ENCODE measurements around the gene KLK15. TPM values are rescaled to one million over a fixed set of nuclear protein-coding genes. Genes with fewer than 3 reads are reported as not detected.

KLK15 gene
- total RNA-seq, 3 donors from 2014 or later, result 0.92 to 3.3 (median 2.3) TPM

DNA sequence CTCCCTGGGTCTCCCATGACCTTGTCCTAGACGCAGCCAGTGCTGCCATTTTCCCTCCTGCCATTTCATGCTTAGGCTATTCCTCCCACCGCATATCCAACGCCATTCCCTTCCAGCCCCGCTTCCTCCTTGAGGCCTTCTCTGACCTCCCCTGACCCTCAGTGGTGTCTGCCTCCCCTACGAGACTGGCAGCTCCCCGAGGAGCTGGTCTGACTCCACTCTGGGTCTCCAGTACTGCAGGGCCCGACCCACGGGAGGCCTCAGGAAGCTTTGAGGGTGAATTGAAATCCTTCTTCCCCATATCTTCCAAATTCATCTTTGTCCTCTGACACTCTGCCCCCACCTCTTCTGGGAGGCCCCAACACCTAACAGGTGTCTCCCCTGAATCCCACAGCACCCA is 708 bp downstream of the KLK15 start:
- no peaks in the 10 kb centered on the region for H3K9me3 ChIP-seq
- TF ChIP-seq CTCF (IDR thresholded peaks at IDR 0.05), result no peak
- H3K36me3 ChIP-seq (ENCODE audit: low read depth), result no peaks in the 10 kb centered on the region
- H3K4me1 ChIP-seq (ENCODE audit: low read depth), result peaks cover 7% of the 10 kb centered on the region
- no peak for DNase-seq
- H3K4me3 ChIP-seq, result no peak overlapping the region
- ATAC-seq, result no peak
- intact Hi-C loops (cut with DNase I, micrococcal nuclease), result no loop called here

DNA sequence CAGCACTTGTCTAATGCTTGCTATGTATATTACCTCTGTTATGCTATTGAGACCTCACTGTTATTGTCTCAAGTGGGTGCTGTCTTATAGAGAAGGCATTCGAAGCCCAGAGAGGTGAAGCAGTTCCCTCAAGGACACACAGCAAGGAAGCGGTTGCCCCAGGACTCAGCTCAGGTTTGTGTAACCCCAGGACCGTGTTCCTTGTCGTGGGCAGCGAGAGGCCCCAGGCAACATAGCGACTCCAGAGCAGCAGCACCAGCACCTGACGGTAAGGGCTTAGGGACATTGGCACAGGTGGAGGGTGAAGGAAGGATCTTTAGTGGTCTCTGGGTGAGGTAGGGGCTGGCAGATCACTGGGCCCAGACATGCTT is 2.4 kb downstream of the KLK15 start:
- H3K9me3 ChIP-seq, result no peaks in the 10 kb centered on the region
- no peak for TF ChIP-seq CTCF (IDR thresholded peaks at IDR 0.05)
- H3K36me3 ChIP-seq (ENCODE audit: low read depth), result no peaks in the 10 kb centered on the region
- intact Hi-C loops (cut with DNase I, micrococcal nuclease), result no loop called here
- DNase-seq (no peak), ATAC-seq (no peak)
- peaks cover 7% of the 10 kb centered on the region for H3K4me1 ChIP-seq (ENCODE audit: low read depth)
- no peak overlapping the region for H3K4me3 ChIP-seq

GRCh38 chr19:50830266-50831025 is 2.9 kb downstream of the KLK15 start:
- H3K9me3 ChIP-seq, result no peaks in the 10 kb centered on the region
- ATAC-seq (peak; percentile 78), DNase-seq (peak in 1 of 3 donors; percentile 39)
- intact Hi-C loops (cut with DNase I, micrococcal nuclease), result no loop called here
- H3K36me3 ChIP-seq (ENCODE audit: low read depth), result no peaks in the 10 kb centered on the region
- no peak for TF ChIP-seq CTCF (IDR thresholded peaks at IDR 0.05)
- no peak overlapping the region for H3K4me3 ChIP-seq
- H3K4me1 ChIP-seq (ENCODE audit: low read depth), result peaks cover 5% of the 10 kb centered on the region

DNA sequence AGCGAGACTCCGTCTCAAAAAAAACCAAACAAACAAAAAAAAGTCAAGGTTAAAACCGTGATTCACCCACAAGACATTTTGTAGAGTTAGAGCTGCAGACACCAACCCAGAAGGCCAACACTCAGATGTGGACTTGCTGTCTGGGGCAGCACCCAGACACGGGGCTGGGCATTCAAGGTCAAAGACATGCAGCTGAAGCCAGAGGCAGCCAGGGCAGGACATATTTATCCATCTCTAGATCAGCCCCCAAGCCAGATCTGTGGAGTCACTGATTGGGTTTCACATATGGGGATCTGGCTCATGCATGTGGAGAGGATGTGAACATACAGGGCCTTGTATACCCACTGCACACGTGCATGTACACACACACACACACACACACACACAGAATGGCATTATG is 3.6 kb downstream of the KLK15 start:
- no peak overlapping the region for H3K4me3 ChIP-seq
- H3K9me3 ChIP-seq, result no peaks in the 10 kb centered on the region
- ATAC-seq (peak; percentile 24), DNase-seq (no peak)
- H3K4me1 ChIP-seq (ENCODE audit: low read depth), result no peaks in the 10 kb centered on the region
- TF ChIP-seq CTCF (IDR thresholded peaks at IDR 0.05), result no peak
- no peaks in the 10 kb centered on the region for H3K36me3 ChIP-seq (ENCODE audit: low read depth)
- intact Hi-C loops (cut with DNase I, micrococcal nuclease), result no loop called here

DNA sequence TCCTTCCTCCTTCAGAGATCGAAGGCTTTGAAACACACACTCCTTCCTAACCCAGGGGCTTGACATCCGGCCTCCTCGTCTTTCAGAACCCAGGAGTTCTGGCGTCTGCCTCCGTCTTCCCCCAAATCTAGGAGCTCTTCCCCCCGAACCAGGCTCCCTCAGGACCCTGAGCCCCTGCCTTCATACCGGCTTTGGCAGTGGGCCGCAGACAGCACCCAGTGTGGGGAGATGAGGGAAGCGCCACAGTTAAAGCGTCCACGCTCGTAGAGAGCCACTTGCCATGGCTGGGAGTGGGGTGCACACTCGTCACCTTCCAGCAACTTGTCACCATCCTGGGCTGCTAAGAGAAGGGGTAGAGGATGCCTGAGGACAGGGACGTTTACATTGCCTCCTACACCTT is 5.9 kb downstream of the KLK15 start:
- Histone ChIP-seq H3K4me3 (no peak overlapping the region), H3K4me1 (ENCODE audit: low read depth) (peaks cover 5% of the 10 kb centered on the region), H3K36me3 (ENCODE audit: low read depth) (no peaks in the 10 kb centered on the region), H3K9me3 (no peaks in the 10 kb centered on the region)
- intact Hi-C loops (cut with DNase I, micrococcal nuclease), result no loop called here
- no peak for ATAC-seq
- TF ChIP-seq CTCF (IDR thresholded peaks at IDR 0.05), result no peak
- DNase-seq, result no peak

Data from mucosa of descending colon (tissue), 3 donors.